Ishikawa (cell line): Measurements from ENCODE around the gene NHSL2.

Experiments
- CEBPB ChIP-seq: IDR thresholded peaks from 2 replicates; pipeline ENCODE4 v1.6.1; 2012
- CREB1 ChIP-seq: IDR thresholded peaks from 2 replicates; pipeline ENCODE4 v1.6.1; 2012; ENCODE audit warnings: low read depth
- EGR1 ChIP-seq: IDR thresholded peaks from 2 replicates; pipeline ENCODE4 v1.6.1; 2012
- EP300 ChIP-seq: IDR thresholded peaks from 2 replicates; pipeline ENCODE4 v1.6.1; 2012; ENCODE audit warnings: borderline replicate concordance
- FOXM1 ChIP-seq: IDR thresholded peaks from 2 replicates; pipeline ENCODE4 v1.6.1; 2012; ENCODE audit warnings: low read depth, borderline replicate concordance
- MAX ChIP-seq: IDR thresholded peaks from 2 replicates; pipeline ENCODE4 v1.6.1; 2012
- NFIC ChIP-seq: IDR thresholded peaks from 2 replicates; pipeline ENCODE4 v1.6.1; 2012
- RAD21 ChIP-seq: IDR thresholded peaks from 2 replicates; pipeline ENCODE4 v1.6.1; 2012; ENCODE audit warnings: low read depth
- REST ChIP-seq: IDR thresholded peaks from 2 replicates; pipeline ENCODE4 v1.6.1; 2012; ENCODE audit warnings: low read depth, mild to moderate bottlenecking
- TAF1 ChIP-seq: IDR thresholded peaks from 2 replicates; pipeline ENCODE4 v1.6.1; 2012; ENCODE audit warnings: low read depth, mild to moderate bottlenecking
- TCF12 ChIP-seq: IDR thresholded peaks from 2 replicates; pipeline ENCODE4 v1.6.1; 2012; ENCODE audit warnings: low read depth
- TEAD4 ChIP-seq: IDR thresholded peaks from 2 replicates; pipeline ENCODE4 v1.6.1; 2012
- USF1 ChIP-seq: IDR thresholded peaks from 2 replicates; pipeline ENCODE4 v1.6.1; 2012
- YY1 ChIP-seq: IDR thresholded peaks from 2 replicates; pipeline ENCODE4 v1.6.1; 2012; ENCODE audit warnings: low read depth
- ZBTB7A ChIP-seq: IDR thresholded peaks from 2 replicates; pipeline ENCODE4 v1.6.1; 2012; ENCODE audit warnings: low read depth

Gene NHSL2

GRCh38 chrX:72031634-72032033, 121.0 kb downstream of the NHSL2 start:
- no peak for TF ChIP-seq EGR1
- no peak for TF ChIP-seq FOXM1
- no peak for TF ChIP-seq USF1
- TF ChIP-seq TEAD4, result no peak
- TF ChIP-seq ZBTB7A, result no peak
- TF ChIP-seq TAF1, result no peak
- no peak for TF ChIP-seq CEBPB
- TF ChIP-seq NFIC, result no peak
- TF ChIP-seq EP300, result no peak
- TF ChIP-seq YY1, result no peak
- no peak for TF ChIP-seq REST
- no peak for TF ChIP-seq MAX
- no peak for TF ChIP-seq TCF12
- no peak for TF ChIP-seq RAD21
- TF ChIP-seq CREB1, result no peak

GRCh38 chrX:72037601-72038000, 127.0 kb downstream of the NHSL2 start:
- TF ChIP-seq YY1 (no peak), CEBPB (no peak)

GRCh38 chrX:72038016-72038415, 127.4 kb downstream of the NHSL2 start:
- TF ChIP-seq YY1, result no peak
- TF ChIP-seq TCF12, result no peak
- no peak for TF ChIP-seq FOXM1
- no peak for TF ChIP-seq MAX
- TF ChIP-seq EGR1, result no peak
- TF ChIP-seq USF1, result no peak
- TF ChIP-seq NFIC, result no peak
- no peak for TF ChIP-seq TAF1
- TF ChIP-seq CEBPB, result no peak
- TF ChIP-seq CREB1, result no peak
- no peak for TF ChIP-seq EP300
- no peak for TF ChIP-seq TEAD4
- no peak for TF ChIP-seq ZBTB7A
- TF ChIP-seq RAD21, result no peak
- no peak for TF ChIP-seq REST

GRCh38 chrX:72038868-72039267, 128.2 kb downstream of the NHSL2 start:
- TF ChIP-seq CREB1, result no peak
- TF ChIP-seq MAX, result no peak
- no peak for TF ChIP-seq ZBTB7A
- TF ChIP-seq YY1, result no peak
- TF ChIP-seq RAD21, result no peak
- TF ChIP-seq EP300, result no peak
- TF ChIP-seq USF1, result no peak
- no peak for TF ChIP-seq TCF12
- TF ChIP-seq CEBPB, result no peak
- no peak for TF ChIP-seq EGR1
- TF ChIP-seq REST, result no peak

GRCh38 chrX:72040506-72040905, 129.9 kb downstream of the NHSL2 start:
- TF ChIP-seq REST (no peak), TCF12 (no peak), EGR1 (no peak), RAD21 (no peak), FOXM1 (no peak), MAX (no peak), YY1 (no peak), TEAD4 (no peak), CREB1 (no peak), USF1 (no peak), TAF1 (no peak), ZBTB7A (no peak), CEBPB (no peak), NFIC (no peak), EP300 (no peak)
